ENCODE measurements around the gene GRK1. TPM values are rescaled to one million over a fixed set of nuclear protein-coding genes. Genes with fewer than 3 reads are reported as not detected.

GRK1 gene
- total RNA-seq, 1 experiment from 2014 or later, result not detected

GRCh38 chr13:113756441-113757097 is 89.5 kb downstream of the GRK1 start:
- POLR2A ChIA-PET (ENCODE audit: unreplicated experiment), result no interaction called here
- H3K4me3 ChIP-seq, result no peak overlapping the region
- H3K9me2 ChIP-seq (ENCODE audit: insufficient read depth), result no peaks in the 10 kb centered on the region
- no peaks in the 10 kb centered on the region for H4K20me1 ChIP-seq (ENCODE audit: insufficient read depth)
- BruUV-seq (replicated peaks), result no TSS peak
- intact Hi-C loops (cut with micrococcal nuclease; ENCODE audit: unreplicated experiment), result no loop called here
- H3K36me3 ChIP-seq (ENCODE audit: low read depth), result no peaks in the 10 kb centered on the region
- DNase-seq, result no peak
- no peak overlapping the region for H3K27ac ChIP-seq
- H3K4me2 ChIP-seq, result peak overlapping the region; percentile 42
- CTCF ChIA-PET, result no interaction called here
- no peaks in the 10 kb centered on the region for H3K9me3 ChIP-seq (ENCODE audit: insufficient read depth, low read depth)
- no peak for TF ChIP-seq CTCF (conservative IDR thresholded peaks at IDR 0.05)
- no peak for TF ChIP-seq EZH2 (IDR thresholded peaks at IDR 0.05; ENCODE audit: low read depth)
- H3F3A ChIP-seq (ENCODE audit: insufficient read depth, low read depth), result peaks cover 26% of the 10 kb centered on the region
- no peak overlapping the region for H2AFZ ChIP-seq
- peaks cover 68% of the 10 kb centered on the region for H3K27me3 ChIP-seq (ENCODE audit: insufficient read depth, low read depth)
- peaks cover 7% of the 10 kb centered on the region for H3K4me1 ChIP-seq (replicated peaks; ENCODE audit: insufficient read depth)
- no peaks in the 10 kb centered on the region for H3K79me2 ChIP-seq (ENCODE audit: low read depth)

DNA sequence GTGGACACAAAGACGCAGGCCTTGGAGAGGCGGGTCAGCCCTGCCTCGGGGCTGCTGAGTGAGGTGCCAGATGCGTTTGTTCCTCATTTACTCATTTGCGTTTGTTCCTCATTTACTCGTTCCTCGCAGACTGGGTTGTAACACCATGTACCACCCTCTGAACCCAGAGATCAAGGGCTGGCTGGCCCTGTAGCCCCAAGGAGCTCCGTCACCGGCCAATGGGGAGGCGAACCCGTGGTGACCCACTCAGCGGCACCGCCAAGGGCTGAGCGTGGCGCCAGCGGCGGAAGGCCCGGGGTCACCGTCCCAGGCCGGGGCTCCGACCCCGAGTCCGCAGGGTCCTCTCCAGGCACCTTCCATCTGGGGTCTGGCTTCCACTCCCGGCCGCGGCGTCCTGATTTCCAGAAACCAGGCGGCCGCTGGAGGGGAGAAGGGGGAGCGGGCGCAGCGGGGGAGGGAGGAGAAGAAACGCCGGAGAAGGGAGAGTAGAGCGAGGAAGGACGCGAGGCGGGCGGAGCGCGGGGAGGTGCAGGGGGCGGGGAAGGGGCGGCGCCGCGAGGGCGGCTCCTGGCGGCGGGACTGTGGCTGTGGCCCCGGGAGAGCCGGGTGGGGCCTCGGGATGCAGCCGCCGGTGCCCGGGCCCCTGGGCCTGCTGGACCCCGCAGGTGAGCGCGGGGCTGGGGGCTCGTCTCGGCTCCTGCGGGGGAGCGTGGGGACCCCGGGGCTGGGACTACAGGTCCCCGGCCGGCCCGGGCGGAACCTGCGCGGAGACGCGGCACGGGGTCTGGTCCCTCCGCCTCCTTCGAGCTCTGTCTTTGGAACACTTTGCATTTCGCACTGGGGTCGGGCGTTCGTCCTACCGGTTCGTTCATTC is 91.9 kb downstream of the GRK1 start, which contains the start of gene TMEM255B:
Gene TMEM255B, plus strand, starts transcription at position 576 of the 874 bp plus-strand sequence. Its CDS starts 44 bp downstream, at position 620.
- H3K79me2 ChIP-seq (ENCODE audit: low read depth), result no peaks in the 10 kb centered on the region
- H4K20me1 ChIP-seq (ENCODE audit: insufficient read depth), result no peaks in the 10 kb centered on the region
- BruUV-seq (replicated peaks), result TSS peak; percentile 70
- no peaks in the 10 kb centered on the region for H3K9me3 ChIP-seq (ENCODE audit: insufficient read depth, low read depth)
- no peaks in the 10 kb centered on the region for H3K36me3 ChIP-seq (ENCODE audit: low read depth)
- TF ChIP-seq EZH2 (IDR thresholded peaks at IDR 0.05; ENCODE audit: low read depth), result no peak
- no peak for TF ChIP-seq CTCF (conservative IDR thresholded peaks at IDR 0.05)
- no peak within 1 kb of the TSS for H3K27ac ChIP-seq
- peaks cover 75% of the 10 kb centered on the region for H3K27me3 ChIP-seq (ENCODE audit: insufficient read depth, low read depth)
- POLR2A ChIA-PET (ENCODE audit: unreplicated experiment), result no interaction called here
- H3F3A ChIP-seq (ENCODE audit: insufficient read depth, low read depth), result peaks cover 29% of the 10 kb centered on the region
- intact Hi-C loops (cut with micrococcal nuclease; ENCODE audit: unreplicated experiment), result no loop called here
- H3K9me2 ChIP-seq (ENCODE audit: insufficient read depth), result no peaks in the 10 kb centered on the region
- H3K4me3 ChIP-seq, result peak within 1 kb of the TSS; percentile 44; the same call in 1 of the 2 replicates
- DNase-seq, result peak in 1 of 2 experiments; percentile 64
- H2AFZ ChIP-seq, result 0 out of 2 replicates have a peak within 1 kb of the TSS, but pooled peaks have one; percentile 52
- H3K4me1 ChIP-seq (replicated peaks; ENCODE audit: insufficient read depth), result peaks cover 13% of the 10 kb centered on the region
- CTCF ChIA-PET, result no interaction called here
- H3K4me2 ChIP-seq, result peak within 1 kb of the TSS; percentile 67

DNA sequence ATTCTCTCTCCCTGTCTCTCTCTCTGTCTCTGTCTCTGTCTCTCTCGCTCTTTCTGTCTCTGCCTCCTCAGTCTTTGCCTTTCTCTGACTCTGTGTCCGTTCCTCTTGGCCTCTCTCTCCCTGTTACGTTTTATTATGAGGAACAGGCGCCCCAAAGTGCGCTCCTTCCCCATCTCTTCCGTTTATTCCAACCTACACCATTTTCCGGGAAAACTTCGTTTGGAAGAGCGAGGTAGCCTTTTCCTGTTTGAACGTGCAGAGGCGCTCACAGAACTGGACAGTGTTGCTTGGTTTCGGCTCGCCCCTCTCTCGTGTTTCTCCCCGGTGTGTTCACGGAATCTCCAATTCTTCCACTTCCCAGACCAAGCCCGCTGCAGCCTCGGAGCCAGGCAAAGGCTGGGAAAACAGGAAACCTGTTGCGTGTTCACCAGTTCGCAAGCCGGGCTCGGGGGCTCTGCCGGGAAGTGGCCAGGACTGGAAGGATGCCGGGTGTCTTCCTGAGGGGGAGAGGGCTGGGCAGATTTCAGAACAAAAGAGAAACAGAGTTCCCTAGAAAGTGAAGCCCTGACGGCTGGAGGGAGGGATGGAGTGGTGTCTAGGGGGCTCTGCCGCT is 92.6 kb downstream of the GRK1 start:
- no peak for DNase-seq
- BruUV-seq (replicated peaks), result no TSS peak
- POLR2A ChIA-PET (ENCODE audit: unreplicated experiment), result no interaction called here

More for the DNA sequence above, 92.6 kb downstream of the GRK1 start:
- H2AFZ ChIP-seq, result no peak overlapping the region
- TF ChIP-seq CTCF (conservative IDR thresholded peaks at IDR 0.05) (no peak), EZH2 (IDR thresholded peaks at IDR 0.05; ENCODE audit: low read depth) (no peak)
- H3F3A ChIP-seq (ENCODE audit: insufficient read depth, low read depth), result peaks cover 29% of the 10 kb centered on the region
- H3K4me3 ChIP-seq, result no peak overlapping the region
- H3K9me2 ChIP-seq (ENCODE audit: insufficient read depth), result no peaks in the 10 kb centered on the region
- no peaks in the 10 kb centered on the region for H3K79me2 ChIP-seq (ENCODE audit: low read depth)
- no peaks in the 10 kb centered on the region for H3K36me3 ChIP-seq (ENCODE audit: low read depth)
- H3K4me1 ChIP-seq (replicated peaks; ENCODE audit: insufficient read depth), result peaks cover 13% of the 10 kb centered on the region
- no peaks in the 10 kb centered on the region for H3K9me3 ChIP-seq (ENCODE audit: insufficient read depth, low read depth)
- intact Hi-C loops (cut with micrococcal nuclease; ENCODE audit: unreplicated experiment), result no loop called here
- H4K20me1 ChIP-seq (ENCODE audit: insufficient read depth), result no peaks in the 10 kb centered on the region
- CTCF ChIA-PET, result no interaction called here
- H3K4me2 ChIP-seq, result peak overlapping the region; percentile 67; the same call in 1 of the 2 replicates
- H3K27ac ChIP-seq, result no peak overlapping the region
- peaks cover 68% of the 10 kb centered on the region for H3K27me3 ChIP-seq (ENCODE audit: insufficient read depth, low read depth)
